ENCODE data around the gene SPC24. TPM values are rescaled to one million over a fixed set of nuclear protein-coding genes. Genes with fewer than 3 reads are reported as not detected.
"Not testable (repeated sequence)": the region's sequence is repeated elsewhere in the genome, so short reads cannot be mapped to it uniquely, and the experiment has no call there.

SPC24 gene
- polyA plus RNA-seq, 4 donors, result 11.9 to 17.1 (median 16.1) TPM

DNA sequence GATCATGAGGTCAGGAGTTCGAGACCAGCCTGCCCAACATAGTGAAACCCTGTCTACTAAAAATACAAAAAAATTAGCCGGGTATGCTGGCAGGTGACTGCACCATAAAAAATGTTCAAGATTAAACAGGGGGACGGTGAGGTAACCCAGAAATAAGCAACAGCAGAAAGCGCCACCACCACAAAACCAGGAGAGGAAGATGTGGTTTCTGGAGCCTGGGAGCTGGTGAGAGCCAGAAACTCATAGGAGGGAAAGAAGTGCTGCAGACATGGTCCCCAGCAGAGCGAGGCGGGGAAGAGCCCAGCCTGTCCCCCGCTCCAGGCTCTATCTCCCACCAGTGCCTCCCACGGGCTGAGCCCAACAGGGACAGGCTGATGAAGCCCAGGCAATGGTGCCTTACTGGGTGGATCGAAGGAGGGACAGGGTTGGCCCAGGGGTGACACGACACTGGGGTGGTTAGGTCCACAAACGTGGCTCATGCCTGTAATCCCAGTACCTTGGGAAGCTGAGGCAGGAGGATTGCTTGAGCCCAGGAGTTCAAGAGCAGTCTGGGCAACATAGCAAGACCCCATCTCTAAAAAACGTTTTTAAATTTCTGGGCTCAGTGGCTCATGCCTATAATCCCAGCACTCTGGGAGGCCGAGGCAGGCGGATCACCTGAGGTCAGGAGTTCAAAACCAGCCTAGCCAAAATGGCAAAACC, 19.0 kb downstream of the SPC24 start:
- no peak for DNase-seq (ENCODE audit: low read depth in 4 of 4, low spot score in 3 of 4)

DNA sequence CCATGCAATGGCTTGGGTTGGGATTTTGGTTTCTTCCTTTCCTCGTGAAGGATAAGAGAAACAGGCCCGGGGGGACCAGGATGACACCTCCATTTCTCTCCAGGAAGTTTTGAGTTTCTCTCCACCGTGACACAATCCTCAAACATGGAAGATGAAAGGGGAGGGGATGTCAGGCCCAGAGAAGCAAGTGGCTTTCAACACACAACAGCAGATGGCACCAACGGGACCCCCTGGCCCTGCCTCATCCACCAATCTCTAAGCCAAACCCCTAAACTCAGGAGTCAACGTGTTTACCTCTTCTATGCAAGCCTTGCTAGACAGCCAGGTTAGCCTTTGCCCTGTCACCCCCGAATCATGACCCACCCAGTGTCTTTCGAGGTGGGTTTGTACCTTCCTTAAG, 24.1 kb downstream of the SPC24 start:
- no peak for DNase-seq (ENCODE audit: low read depth in 4 of 4, low spot score in 3 of 4)

DNA sequence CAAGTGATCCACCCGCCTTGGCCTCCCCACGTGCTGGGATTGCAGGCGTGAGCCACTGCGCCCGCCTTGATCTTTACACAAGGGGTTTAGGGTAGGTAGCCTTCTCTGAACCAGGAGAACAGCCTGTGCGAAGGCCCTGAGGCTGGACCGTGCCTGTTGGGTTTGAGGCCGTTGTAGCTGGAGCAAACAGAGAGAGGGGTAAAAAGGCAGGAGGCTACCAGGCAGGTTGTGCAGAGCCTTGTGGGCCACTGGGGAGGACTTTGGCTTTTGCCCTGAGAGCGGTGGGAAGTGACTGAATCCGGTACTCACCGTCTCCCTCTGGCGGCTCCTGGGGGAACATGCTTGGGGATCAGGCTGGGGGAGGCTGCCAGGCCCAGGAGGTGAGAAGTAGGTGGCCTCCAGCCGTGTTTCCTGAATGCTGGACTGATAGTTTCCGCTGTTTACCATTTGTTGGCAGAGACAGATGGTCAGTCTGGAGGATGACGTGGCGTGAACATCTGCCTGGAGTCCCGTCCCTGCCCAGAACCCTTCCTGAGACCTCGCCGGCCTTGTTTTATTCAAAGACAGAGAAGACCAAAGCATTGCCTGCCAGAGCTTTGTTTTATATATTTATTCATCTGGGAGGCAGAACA, 24.6 kb downstream of the SPC24 start:
- peak in 1 of 4 donors; percentile 56 for DNase-seq (ENCODE audit: low read depth in 4 of 4, low spot score in 3 of 4)

DNA sequence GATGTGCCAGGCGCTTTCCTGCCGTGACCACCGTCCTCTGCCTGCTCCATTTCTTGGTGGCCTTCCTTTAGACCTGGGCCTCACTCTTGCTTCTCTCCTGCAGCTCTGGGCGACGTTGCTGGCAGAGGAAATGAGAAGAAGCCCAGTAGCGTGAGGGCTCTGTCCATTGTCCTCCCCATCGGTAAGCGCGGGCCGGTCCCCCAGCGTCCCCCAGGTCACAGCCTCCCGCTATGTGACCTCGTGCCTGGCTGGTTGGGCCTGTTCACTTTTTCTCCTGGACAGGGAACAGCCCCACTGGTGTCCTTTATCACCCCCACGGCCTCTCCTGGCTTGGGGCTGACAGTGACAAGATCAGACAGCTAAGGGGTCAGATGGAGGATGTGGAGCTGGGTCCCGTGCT, 27.7 kb downstream of the SPC24 start:
- DNase-seq (ENCODE audit: low read depth in 4 of 4, low spot score in 3 of 4), result no peak

DNA sequence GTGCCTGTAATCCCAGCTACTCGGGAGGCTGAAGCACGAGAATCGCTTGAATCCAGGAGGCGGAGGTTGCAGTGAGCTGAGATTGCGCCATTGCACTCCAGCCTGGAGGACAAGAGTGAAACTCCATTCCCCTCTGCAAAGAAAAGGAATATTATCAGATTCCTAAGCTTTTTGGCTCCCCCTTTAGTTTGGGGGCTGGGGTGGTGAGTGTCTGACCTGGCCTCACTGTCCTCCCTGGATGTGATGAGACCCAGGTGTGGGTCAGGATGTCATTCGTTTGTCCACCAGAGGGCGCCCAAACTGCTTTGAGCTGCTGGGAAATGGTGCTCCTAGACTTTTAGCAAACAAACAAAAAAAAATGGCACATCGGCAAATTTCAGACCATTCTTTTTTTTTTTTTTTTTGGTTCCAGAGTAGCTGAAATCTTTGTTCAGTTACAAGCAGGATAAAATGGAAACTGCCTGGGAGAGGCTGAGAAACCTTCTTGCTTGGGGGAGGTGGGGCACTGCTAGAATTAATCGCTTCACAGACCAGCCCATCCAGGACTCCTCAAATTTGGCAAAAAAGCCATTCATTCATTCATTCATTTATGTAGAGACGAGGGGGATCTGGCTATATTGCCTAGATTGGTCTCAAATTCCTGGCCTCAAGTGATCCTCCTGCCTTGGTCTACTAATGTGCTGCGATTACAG, 29.4 kb downstream of the SPC24 start:
- DNase-seq (ENCODE audit: low read depth in 4 of 4, low spot score in 3 of 4), result peak in 2 of 4 donors; percentile 67 to 71

DNA sequence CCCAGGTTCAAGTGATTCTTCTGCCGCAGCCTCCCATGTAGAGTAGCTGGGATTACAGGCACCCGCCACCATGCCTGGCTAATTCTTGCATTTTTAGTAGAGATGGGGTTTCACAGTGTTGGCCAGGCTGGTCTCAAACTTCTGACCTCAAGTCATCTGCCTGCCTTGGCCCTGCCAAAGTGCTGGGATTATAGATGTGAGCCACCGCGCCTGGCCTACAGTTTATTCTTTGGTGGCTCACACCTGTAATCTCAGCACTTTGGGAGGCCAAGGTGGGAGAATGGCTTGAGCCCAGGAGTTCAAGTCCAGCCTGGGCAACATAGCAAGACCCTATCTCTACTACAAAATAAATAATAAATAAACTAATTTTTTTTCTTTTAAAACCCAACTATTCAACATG, 31.4 kb downstream of the SPC24 start:
- not testable (repeated sequence) for DNase-seq (ENCODE audit: low read depth in 4 of 4, low spot score in 3 of 4)

DNA sequence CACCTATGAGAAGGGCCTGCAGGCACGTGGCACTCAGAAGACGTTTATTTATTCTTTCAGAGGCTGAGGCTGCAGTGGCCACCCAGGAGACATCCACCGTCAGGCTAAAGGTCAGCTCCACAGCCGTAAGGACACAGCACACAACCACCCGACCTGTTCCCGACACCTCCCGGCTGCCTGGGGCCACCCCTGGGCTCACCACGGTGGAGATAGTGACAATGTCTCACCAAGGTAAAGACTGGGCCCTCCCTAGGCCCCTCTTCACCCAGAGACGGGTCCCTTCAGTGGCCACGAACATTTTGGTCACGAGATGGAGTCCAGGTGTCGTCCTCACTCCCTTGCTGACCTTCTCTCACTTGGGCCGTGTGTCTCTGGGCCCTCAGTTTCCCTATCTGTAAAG, 32.5 kb downstream of the SPC24 start:
- no peak for DNase-seq (ENCODE audit: low read depth in 4 of 4, low spot score in 3 of 4)

DNA sequence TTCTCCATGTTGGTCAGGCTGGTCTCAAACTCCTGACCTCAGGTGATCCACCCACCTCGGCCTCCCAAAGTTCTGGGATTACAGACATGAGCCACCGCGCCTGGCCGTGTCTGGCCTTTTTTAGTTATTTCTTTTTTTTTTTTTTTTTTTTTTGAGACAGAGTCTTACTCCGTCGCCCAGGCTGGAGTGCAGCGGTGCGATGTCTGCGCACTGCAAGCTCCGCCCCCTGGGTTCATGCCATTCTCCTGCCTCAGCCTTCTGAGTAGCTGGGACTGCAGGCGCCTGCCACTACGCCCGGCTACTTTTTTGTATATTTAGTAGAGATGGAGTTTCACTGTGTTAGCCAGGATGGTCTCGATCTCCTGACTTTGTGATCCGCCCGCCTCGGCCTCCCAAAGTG, 33.6 kb downstream of the SPC24 start:
- not testable (repeated sequence) for DNase-seq (ENCODE audit: low read depth in 4 of 4, low spot score in 3 of 4)

DNA sequence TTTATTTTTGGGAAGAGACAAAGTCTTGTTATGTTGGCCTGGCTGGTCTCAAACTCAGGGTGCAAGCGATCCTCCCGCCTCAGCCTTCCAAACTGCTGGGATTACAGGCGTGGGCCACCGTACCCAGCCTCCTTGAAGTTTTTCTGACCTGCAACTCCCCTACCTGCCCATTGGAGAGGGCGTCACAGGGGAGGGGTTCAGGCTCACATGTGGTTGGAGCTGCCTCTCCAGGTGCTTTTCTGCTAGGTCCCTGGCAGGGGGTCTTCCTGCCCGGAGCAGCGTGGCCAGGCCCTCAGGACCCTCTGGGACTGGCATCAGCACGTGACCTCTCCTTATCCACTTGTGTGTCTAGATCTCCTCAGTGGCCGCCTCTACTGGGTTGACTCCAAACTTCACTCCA, 39.1 kb downstream of the SPC24 start:
- no peak for DNase-seq (ENCODE audit: low read depth in 4 of 4, low spot score in 3 of 4)

DNA sequence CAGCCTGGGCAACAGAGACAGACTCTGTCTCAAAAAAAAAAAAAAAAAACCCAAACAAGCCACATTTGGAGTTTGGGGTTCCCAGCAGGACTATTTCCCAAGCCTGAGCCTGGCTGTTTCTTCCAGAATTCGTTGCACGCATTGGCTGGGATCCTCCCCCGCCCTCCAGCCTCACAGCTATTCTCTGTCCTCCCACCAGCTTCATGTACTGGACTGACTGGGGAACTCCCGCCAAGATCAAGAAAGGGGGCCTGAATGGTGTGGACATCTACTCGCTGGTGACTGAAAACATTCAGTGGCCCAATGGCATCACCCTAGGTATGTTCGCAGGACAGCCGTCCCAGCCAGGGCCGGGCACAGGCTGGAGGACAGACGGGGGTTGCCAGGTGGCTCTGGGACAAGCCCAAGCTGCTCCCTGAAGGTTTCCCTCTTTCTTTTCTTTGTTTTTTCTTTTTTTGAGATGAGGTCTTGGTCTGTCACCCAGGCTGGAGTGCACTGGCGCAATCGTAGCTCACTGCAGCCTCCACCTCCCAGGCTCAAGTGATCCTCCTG, 39.6 kb downstream of the SPC24 start:
- DNase-seq (ENCODE audit: low read depth in 4 of 4, low spot score in 3 of 4), result no peak

DNA sequence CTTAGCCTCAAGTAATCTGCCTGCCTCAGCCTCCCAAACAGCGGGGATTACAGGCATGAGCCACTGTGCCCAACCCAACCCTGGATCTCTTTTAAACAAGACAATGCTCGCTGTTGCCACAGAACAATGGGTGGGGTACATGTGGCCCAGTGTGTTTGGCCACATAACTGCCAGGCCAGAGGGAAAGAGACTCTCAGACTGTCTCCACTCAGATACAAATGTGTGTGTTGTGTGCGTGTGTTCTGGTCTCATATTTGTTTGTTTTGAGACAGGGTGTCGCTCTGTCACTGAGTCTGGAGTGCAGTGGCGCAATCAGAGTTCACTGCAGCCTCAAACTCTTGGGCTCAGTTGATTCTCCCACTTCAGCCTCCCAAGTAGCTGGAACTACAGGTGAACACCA, 40.5 kb downstream of the SPC24 start:
- DNase-seq (ENCODE audit: low read depth in 4 of 4, low spot score in 3 of 4), result no peak

DNA sequence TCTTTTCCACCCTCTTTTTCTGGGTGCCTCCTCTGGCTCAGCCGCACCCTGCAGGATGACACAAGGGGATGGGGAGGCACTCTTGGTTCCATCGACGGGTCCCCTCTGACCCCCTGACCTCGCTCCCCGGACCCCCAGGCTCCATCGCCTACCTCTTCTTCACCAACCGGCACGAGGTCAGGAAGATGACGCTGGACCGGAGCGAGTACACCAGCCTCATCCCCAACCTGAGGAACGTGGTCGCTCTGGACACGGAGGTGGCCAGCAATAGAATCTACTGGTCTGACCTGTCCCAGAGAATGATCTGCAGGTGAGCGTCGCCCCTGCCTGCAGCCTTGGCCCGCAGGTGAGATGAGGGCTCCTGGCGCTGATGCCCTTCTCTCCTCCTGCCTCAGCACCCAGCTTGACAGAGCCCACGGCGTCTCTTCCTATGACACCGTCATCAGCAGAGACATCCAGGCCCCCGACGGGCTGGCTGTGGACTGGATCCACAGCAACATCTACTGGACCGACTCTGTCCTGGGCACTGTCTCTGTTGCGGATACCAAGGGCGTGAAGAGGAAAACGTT, 42.4 kb downstream of the SPC24 start:
- no peak for DNase-seq (ENCODE audit: low read depth in 4 of 4, low spot score in 3 of 4)

DNA sequence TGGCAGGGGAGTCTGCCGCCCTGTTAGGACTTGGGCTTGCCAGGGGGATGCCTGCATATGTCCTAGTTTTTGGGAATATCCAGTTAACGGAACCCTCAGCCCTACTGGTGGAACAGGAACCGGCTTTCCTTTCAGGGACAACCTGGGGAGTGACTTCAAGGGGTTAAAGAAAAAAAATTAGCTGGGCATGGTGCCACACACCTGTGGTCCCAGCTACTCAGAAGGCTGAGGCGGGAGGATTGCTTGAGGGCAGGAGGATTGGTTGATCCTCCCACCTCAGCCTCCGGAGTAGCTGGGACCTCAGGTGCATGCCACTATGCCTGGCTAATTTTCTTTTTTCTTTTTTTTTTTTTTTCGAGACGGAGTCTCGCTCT, 43.8 kb downstream of the SPC24 start:
- no peak for DNase-seq (ENCODE audit: low read depth in 4 of 4, low spot score in 3 of 4)

DNA sequence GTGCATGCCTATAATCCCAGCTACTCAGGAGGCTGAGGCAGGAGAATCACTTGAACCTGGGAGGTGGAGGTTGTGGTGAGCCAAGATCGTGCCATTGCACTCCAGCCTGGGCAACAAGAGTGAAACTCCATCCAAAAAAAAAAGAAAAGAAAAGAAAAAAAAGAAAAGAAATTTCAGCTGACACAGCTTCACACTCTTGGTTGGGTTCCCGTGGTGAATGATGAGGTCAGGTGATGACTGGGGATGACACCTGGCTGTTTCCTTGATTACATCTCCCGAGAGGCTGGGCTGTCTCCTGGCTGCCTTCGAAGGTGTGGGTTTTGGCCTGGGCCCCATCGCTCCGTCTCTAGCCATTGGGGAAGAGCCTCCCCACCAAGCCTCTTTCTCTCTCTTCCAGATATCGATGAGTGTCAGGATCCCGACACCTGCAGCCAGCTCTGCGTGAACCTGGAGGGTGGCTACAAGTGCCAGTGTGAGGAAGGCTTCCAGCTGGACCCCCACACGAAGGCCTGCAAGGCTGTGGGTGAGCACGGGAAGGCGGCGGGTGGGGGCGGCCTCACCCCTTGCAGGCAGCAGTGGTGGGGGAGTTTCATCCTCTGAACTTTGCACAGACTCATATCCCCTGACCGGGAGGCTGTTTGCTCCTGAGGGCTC, 44.3 kb downstream of the SPC24 start:
- no peak for DNase-seq (ENCODE audit: low read depth in 4 of 4, low spot score in 3 of 4)

DNA sequence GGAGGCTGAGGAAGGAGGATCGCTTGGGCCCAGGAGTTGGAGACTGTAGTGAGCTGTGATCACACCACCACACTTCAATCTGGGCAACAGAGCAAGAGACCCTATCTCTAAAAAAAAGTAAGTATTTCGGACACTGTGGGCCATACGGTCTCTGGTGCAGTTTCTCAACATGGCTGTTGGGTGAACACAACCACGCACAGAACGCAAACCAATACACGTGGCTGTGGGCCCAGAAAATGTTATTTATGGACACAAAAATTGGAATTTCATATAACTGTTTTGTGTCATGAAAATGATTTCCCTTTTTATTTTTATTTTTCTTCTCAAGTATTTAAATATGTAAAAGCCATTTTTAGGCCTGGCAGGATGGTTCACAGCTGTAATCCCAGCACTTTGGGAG, 46.8 kb downstream of the SPC24 start:
- DNase-seq (ENCODE audit: low read depth in 4 of 4, low spot score in 3 of 4), result no peak

DNA sequence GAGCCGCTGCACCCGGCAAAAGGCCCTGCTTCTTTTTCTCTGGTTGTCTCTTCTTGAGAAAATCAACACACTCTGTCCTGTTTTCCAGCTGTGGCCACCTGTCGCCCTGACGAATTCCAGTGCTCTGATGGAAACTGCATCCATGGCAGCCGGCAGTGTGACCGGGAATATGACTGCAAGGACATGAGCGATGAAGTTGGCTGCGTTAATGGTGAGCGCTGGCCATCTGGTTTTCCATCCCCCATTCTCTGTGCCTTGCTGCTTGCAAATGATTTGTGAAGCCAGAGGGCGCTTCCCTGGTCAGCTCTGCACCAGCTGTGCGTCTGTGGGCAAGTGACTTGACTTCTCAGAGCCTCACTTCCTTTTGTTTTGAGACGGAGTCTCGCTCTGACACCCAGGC, 49.1 kb downstream of the SPC24 start:
- no peak for DNase-seq (ENCODE audit: low read depth in 4 of 4, low spot score in 3 of 4)

DNA sequence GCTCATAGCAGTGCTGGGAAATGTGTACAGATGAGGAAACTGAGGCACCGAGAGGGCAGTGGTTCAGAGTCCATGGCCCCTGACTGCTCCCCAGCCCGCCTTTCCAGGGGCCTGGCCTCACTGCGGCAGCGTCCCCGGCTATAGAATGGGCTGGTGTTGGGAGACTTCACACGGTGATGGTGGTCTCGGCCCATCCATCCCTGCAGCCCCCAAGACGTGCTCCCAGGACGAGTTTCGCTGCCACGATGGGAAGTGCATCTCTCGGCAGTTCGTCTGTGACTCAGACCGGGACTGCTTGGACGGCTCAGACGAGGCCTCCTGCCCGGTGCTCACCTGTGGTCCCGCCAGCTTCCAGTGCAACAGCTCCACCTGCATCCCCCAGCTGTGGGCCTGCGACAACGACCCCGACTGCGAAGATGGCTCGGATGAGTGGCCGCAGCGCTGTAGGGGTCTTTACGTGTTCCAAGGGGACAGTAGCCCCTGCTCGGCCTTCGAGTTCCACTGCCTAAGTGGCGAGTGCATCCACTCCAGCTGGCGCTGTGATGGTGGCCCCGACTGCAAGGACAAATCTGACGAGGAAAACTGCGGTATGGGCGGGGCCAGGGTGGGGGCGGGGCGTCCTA, 50.5 kb downstream of the SPC24 start:
- no peak for DNase-seq (ENCODE audit: low read depth in 4 of 4, low spot score in 3 of 4)

DNA sequence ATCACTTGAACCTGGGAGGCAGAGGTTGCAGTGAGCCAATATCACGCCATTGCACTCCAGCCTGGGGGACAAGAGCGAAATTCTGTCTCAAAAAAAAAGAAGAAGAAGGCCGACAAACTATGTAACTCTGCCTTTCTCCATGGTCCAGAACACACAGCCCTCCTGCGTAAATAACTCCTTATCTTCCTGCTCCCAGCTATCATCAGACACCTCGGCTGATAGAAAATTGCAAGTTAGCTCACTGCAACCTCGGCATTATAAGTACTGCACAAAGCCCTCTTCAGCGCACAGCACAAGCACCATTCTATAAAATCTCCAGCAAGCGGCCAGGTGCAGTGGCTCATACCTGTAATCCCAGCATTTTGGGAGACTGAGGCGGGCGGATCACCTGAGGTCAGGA, 51.9 kb downstream of the SPC24 start:
- DNase-seq (ENCODE audit: low read depth in 4 of 4, low spot score in 3 of 4), result not testable (repeated sequence)

DNA sequence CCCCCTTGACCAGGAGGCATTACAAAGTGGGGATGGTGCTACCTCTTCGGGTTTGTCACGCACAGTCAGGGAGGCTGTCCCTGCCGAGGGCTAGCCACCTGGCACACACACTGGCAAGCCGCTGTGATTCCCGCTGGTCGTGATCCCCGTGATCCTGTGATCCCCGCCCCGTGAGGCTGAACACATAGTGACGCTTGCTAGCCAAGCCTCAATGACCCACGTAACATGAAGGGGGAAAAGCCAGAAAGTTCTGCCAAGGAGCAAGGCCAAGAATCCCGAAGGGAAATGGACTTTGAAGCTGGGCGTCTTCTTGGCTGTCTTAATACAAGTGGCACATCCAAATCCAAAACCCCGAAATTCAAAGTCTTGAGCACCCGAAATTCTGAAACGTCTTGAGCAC, 52.6 kb downstream of the SPC24 start:
- no peak for DNase-seq (ENCODE audit: low read depth in 4 of 4, low spot score in 3 of 4)

DNA sequence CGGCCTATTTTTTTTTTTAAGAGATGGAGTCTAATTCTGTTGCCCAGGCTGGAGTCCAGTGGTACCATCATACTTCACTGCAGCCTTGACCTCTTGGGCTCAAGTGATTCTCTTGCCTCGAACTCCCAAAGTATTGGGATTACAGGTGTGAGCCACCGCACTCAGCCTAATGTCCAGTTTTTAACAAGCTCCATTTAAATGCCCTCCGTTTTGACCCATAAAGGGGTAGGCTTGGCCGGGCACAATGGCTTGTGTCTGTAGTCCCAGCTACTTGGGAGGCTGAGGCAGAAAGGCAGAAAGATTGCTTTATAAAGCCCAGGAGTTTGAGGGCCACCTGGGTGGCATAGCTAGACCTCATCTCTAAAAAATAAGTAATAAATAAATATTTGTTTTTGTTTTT, 54.5 kb downstream of the SPC24 start:
- no peak for DNase-seq (ENCODE audit: low read depth in 4 of 4, low spot score in 3 of 4)
